ENCODE results near the gene SUN5.

SUN5 gene

DNA sequence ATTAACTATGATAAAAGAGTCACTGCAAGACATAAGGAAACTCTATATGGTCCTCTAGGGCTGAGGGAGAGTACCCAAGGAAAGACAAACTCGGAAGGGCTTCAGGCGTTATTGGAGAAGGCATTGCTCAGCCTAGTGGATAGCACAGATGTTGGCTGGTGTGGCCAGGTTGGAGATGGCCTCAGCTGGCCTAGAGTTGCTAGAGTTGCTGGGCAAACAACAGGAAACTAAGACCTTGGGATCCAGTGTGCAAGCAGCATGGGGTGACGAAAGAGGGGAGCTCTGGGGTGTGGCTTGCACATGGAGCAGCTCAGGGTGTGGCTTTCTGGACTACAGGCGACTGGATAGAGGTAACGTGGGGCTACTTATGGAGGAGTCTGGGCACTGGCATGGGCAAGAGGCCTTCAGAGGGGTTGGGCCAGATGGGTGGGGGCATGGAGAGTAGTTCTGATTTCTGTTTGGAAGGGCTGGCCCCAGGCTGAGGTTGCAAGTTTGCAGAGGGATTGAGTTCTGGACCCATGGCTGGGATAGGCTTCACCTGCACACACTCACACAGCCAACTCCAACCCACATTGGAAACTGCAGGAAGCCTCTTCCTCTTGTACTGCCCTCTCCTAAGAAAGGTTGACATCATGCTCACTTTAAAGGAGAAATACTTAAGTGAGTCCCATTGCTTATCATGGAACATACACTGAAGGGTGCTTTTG, 22.0 kb upstream of the SUN5 start:
- no peak for DNase-seq

DNA sequence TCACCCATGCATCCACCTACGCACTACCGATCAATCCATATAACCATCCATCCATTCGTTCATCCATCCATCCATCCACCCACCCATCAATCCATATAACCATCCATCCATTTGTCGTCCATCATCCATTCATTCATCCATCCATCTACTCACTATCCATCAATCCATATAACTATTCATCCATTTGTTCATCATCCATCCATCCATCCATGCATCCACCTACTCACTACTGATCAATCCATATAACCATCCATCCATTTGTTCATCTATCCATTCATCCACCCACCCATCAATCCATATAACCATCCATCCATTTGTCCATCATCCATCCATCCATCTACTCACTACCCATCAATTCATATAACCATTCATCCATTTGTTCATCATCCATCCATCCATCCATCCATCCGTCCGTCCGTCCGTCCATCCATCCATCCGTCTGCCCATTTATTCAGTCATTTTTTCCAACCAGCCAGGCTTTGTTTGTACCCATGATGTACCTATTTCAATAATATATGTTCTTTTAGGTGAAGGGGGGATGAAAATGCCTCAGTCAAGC, 21.2 kb upstream of the SUN5 start:
- DNase-seq = no peak

DNA sequence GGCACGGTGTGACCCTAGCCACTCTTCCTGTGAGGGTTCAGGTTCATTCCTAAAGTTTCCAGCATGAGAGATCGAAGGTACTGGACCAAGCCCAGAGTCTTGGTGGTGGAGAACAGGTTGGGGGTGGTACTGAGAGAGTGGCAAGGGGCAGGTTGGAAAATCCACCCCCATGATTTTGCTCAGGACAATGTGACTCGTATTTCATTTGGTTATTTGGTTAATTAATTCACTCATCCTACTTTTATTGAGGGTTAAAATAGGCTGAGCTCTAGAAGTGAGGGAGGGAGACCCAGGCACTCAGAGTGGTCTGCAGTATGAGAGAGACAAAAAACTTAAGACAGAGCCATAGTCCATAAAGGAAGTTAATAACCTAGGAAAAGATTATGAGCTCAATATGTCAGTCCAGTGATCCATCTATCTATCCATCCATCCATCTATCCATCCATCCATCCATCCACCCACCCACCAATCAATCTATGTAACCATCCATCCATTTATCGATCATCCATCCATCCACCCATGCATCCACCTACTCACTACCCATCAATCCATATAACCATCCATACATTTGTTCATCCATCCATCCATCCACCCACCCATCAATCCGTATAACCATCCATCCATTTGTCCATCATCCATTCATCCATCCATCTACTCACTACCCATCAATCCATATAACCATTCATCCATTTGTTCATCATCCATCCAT, 20.5 kb upstream of the SUN5 start:
- no peak for DNase-seq

DNA sequence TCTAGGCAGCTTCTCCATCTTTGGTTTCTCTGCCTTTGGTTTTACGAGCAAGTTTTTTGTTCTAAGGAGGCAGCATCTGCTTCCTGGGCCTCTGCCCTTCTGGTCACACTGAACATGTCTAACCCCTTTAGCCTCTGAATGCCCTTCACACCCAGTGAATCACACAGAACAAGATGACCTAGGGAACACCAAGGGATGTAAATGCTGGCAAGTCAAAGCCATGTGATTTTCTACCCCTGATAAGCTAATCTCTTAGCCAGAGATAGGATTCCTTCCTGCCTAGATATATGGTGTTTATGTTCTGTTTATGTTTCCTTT, 20.0 kb upstream of the SUN5 start:
- DNase-seq = no peak

DNA sequence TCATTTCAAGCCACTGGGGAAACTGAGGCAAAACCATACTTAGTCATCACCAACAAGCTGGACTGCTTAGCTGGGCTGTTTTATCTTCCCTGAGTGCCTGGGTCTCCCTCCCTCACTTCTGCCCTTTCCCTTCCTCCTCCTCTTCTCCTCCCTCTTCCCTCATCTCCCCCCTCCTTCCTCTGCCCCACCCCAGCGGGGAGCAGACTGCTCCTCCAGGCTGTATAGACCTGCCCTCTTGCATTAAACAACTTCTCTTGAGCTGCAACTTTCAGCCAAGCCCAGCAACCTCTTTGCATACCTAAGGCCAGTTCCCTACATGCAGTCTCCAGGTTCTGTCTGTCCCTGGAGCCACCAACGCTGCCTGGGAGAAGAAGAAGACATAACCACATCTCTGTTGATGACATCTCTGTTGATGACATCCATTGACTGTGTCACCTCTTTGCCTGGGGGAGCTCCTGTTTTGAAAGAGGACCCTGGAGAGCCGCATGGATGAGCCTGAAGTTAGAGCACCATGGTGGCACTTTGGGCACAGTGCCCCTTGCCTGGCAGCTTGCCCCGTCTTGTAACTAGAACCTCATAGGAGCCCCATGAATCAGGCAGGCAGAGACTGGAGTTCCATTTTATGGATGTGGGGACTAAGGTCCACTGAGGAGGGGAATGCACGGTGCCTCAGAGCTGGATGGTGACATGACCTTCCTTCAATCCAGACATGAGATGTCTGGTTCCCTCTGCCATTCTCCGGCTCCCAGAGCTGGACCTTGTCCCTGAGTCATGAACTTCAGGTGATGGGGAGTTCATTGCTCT, 19.4 kb upstream of the SUN5 start:
- DNase-seq = no peak

DNA sequence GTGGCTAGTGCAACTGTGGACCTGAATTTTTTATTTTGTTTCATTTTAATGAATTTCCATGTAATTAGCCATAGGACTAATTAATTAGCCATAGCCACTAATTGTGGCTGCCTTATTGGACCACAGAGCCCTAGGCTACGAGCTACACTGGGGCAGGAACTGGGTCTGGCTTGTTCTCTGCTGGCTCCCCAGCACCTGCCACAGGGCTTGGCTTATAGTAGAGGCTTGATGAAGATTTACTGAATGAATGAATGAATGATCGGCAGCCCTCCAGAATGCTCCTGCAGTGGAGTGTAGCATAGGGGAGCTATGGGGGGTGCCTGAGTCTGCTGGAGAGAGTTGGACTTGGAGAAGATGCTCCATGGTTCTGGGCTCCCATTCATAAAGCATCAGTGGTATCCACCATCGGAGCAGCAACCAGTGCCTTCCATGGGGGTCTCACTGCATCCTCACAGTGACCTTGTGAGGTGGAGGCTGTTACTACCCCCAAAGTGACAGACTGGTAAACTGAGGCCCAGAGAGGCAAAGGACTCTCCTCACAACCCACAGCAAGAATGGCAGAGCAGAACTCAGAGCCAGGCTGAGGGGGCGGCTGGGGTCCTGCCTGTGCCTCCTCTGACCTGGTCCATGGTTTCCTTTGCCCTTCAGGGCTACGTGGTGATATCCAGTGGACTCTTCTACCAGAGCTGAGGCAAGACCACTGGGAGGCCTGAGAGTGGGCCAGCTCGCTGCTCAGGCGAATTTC, 18.6 kb upstream of the SUN5 start:
- no peak for DNase-seq

DNA sequence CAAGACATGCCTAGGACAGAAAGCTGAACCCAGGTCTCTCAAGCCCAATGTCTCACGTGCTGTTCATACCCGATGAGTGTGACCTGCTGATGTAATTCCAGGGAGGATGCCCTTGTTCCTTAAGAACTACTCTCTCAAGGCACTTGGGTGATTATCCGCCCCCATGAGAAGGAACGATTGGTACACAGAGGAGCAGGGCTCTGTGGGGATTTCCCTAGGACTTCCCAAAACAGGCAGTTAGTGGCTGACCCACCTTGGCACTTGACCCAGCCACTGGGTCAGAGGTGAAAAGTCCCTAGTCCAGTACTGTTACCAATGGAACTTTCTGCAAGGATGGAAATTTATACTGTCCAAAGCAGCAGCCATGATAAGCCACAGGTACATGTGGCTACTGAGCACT, 18.1 kb upstream of the SUN5 start:
- no peak for DNase-seq

DNA sequence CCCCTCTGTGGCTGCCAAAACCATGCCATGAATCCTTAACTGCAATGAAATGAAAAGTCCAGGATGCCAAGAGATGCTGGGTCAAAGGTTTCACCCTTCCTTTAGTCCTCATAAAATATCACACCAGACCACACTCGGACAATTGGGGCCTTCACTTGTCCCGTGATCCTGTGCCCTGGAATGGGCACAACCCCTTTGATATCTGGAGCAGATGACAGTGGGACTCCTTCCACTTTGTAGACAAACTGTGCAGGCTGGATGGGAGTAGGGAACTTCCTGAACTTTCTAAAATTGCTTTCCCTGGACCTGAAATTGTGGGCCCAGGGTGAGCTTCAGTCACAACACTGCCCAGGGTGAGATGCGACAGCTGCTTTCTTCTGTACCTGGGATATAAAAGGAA, 17.6 kb upstream of the SUN5 start:
- DNase-seq = no peak

DNA sequence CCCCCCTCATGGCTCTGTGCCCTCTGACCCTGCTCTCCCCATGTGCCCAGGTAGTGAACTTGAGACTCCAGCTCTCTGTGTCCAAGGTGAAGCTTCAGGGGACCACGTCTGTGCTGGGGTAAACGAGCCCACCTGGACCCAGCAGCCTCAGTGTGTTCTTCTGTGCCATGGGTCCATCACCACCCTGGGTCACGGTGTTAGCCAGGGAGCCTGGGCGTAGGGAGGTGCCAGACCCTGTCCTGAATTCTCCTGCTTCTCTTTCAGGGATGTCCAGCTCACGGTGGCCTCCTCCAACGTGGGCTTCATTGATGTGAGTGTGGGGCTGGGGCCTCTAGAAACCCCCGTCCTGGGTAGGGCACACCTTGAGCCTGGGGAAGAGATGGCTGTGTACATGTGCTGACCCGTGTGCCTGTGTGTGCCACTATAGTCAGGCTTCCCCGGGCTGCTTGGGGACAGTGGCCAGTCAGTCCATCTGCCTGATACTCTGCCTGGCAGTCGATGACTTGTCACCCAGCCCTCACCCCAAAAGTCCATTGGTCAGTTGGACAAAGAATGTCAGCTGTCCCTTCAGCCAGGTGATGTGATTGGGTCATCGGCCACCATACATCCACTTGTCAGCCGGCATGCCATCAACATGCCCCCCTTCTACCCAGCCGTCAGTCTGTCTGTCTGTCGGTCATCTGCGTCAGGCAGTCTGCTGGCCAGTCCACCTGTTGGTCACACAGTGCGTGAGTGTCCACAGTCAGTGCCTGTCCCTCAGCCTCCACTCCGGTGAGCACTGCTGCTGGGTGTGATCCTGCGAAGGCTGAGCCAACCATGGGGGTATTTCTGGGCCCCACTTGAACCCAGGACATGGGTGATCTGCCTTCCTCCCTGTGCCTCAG, 16.3 kb upstream of the SUN5 start:
- DNase-seq = no peak

DNA sequence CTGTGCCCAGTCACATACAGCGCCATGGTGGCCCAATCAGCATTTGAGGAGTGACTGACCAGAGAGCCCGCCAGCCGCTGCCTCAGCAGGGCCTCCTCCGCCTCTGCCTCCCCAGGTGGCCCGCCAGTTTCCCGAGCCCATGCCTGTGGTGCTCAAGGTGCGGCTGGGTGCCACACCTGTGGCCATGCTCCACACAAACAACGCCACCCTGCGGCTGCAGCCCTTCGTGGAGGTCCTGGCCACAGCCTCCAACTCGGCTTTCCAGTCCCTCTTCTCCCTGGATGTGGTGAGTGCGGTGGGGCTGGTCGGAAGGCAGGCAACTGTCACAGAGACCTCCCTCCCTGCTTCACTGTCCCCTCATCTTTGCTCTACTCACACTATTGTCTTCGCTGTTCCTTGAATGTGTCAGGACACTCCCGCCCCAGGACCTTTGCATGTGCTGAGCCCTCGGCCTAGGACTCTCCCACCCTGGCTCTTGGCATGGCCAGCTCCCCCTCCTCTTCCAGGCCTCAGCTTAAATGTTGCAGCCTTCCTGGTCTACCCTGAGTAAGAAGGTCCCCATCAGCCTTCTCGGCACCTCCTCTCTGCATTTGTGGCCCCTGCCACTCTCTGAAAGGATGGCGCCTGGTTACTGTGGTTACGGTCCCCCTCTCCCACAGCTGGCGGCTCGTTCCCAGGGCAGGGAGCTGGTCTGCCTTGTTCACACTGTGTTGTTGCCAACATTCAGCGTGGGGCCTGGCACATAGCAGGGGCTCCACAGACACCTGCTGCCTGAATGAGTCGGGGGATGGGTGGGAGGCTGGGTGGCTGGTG, 15.4 kb upstream of the SUN5 start:
- no peak for DNase-seq

DNA sequence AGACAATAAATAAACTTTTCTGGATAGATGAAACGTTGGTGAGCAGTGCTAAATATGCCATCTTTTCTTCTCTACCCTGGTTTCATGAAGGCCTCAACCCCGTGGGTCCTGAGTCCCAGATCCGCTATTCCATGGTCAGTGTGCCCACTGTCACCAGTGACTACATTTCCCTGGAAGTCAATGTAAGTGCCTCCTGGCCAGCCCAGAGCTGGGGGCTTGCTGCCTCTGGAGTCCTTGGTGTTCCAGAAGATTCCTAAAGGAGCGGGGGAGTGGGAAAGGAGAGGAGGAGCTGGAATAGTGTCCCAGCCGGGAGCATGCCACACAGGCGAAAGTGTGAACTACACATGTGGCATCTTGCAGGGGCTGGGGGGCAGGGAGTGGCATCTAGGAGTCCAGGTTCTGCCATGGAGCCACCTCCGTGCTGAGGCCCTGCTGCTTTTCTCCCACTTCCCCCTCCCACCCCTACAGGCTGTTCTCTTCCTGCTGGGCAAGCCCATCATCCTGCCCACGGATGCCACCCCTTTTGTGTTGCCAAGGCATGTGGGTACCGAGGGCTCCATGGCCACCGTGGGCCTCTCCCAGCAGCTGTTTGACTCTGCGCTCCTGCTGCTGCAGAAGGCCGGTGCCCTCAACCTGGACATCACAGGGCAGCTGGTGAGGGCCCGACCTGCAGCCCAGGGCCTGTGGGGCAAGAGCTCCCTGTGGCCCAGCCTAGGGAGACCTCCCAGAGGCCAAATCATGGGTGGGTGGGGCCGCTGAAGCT, 14.1 kb upstream of the SUN5 start:
- DNase-seq = no peak

DNA sequence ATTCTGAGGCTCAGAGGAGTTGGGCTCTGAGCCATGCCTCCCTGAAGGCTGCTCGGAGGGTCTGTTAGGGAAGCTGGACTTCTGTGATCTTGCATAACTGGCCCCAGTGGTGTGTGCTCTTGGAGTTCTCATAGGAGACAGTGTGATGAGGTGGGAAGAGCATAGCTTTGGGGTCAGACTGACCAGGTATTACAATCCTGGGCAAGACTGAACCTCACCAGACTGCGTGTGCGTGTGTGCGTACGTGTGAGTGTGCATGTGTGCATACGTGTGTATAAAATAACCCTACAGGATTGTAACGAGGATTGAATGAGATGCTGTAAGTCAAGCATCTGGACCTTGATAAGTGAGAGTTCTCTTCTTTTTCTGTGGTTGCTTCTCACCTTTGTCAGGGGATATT, 13.3 kb upstream of the SUN5 start:
- no peak for DNase-seq

DNA sequence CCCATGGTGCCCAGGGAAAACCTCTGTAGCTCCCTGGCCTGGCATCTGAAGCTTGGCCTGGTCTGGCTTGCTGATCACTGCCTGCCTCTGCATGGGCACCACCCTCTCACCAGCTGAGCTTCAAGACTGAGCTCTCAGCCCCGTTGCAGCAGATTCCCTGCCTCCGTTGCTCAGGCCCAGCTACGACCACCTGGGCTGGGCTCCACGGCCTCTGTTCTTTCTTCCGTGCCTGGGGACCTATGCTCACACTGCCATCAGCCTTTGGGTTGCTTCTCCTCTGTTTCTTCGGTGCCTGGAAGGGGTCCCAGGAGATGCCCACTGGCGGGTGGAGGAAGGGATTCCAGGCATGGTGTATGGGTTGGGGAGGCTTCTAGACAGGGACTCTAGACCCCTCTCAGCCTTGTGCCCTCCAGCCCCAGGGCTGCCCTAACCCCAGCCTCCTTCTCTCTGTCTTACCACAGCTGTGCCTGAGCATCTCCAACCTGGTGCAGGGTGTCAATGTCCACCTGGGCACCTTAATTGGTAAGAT, 12.4 kb upstream of the SUN5 start:
- DNase-seq = no peak

DNA sequence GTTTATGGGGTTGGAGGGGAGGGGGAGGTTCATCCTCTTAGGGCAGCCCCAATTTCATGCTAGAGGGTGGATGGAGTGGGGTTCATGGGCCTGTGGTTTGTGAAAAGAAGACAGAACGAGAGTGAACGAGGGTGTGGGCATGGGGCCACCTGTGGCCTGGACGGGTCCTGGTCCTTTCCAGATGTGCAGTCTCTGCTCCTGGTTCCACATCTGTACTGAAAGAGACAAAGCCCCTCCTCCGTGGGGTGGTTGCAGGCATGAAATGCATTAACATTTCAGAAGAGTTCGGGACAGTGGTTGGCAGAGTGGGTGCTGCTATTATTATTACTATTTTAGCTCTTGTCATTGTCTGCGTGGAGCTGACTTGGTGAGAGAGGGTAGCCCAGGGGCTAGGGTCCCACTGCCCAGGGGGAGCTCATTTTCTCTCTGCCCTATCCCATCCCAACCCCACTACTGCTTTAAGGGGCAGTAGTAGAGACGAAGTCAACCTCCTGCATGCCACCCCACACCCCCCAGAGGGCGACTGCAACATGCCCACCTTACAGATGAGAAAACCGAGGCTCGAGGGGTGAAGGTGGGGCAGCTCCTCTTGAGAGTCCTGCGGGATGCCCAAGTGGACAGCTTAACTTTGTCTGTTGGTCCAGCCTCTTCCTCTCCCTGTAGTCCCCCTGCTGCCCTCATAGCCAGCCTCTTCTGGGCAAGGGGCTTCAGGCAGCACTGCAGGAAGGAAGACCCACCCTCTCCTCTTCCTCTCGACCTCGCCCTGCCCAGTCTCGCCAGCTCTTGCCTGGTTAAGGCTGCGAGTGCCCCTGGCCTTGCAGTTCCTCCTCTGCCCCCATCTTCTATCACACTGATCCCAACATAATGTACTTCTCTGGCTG, 11.7 kb upstream of the SUN5 start:
- no peak for DNase-seq

DNA sequence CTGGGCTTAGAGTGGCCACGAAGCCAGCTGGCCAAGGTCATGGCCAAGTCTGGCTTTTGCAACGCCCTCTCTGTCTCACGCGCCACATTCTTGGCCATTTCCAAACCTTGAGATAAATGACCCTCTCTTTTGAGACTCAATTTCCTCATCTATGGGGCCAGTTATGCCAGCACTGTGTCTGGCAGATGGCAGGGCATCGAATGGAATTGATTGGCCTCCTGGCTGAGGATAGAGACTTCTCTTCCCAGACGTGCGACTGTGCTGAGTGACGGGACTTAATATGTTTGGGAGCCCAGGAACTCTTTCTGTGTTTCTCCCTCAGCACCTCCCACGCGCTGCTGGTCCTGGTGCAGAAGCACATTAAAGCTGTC, 10.9 kb upstream of the SUN5 start:
- no peak for DNase-seq

DNA sequence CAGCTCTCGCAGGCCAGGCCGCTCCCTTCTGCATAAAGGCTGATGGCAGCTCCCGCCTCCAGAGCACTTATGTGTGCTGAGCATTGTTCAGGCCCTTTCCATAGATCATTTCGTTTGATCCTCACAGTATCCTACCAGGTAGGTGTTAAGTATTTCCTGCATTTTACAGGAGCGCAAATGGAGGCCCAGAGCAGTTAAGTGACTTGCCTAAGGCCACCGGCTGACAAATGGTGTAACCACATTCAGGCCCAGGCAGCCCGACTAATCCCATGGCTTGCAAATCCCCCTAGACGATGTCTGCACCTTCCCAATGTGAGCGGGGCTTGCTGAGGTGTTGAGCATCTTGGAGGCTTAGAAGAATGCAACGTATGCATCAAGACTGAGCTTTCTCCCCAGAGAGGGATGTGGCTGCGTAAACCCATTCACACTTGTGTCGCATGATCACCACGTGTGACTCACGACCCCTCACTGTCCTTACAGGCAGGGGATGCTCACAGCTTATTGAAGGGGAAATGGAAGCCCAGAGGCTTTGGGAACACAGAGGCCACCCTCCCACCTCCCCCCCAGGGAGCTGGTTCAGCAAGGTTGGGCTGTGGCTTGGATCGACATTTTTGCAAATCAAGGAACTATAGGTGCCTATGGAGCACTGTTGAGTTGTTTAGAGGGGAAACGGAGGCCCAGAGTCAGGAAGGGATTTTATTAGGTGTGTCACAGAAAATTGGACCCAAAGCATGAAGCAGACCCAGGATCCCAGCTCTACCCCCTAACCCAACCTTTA, 10.3 kb upstream of the SUN5 start:
- DNase-seq = no peak

DNA sequence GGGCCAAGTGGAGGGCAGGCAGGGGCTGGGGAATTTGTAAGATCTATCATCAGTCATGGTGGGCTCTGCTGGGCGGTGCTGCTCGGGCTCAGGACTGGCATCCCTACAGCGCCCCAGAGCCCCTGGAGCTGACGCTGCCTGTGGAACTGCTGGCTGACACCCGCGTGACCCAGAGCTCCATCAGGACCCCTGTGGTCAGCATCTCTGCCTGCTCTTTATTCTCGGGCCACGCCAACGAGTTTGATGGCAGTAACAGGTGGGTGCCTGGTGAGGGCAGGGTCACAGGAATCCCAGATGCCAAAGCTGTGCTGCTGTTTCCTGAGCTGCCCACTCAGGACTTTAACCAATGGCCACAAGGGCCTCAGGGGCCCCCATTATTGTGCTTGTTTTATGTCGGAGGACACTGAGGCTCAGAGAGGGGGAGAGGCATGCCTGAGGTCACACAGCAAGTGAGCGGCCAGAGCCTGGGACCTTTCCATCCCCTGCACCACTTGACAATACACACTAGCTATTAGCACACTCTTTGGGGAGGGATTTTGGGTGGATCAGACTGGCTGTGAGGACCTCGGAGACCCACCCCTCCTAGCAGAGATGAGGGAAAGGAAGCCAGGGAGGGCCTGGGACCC, 9.6 kb upstream of the SUN5 start:
- DNase-seq = no peak

Measured in midbrain (tissue), 1 donor.